Superior temporal gyrus (tissue), 1 donor: Measurements from ENCODE around the gene NT5C2.
A peak's percentile ranks its signal among the peaks of the same experiment; 100 is the strongest.

Experiments
- DNase-seq: peaks from one replicate; pipeline ENCODE4 v3.0.0-alpha.2; 2016; ENCODE audit errors: extremely low spot score

NT5C2 gene

DNA sequence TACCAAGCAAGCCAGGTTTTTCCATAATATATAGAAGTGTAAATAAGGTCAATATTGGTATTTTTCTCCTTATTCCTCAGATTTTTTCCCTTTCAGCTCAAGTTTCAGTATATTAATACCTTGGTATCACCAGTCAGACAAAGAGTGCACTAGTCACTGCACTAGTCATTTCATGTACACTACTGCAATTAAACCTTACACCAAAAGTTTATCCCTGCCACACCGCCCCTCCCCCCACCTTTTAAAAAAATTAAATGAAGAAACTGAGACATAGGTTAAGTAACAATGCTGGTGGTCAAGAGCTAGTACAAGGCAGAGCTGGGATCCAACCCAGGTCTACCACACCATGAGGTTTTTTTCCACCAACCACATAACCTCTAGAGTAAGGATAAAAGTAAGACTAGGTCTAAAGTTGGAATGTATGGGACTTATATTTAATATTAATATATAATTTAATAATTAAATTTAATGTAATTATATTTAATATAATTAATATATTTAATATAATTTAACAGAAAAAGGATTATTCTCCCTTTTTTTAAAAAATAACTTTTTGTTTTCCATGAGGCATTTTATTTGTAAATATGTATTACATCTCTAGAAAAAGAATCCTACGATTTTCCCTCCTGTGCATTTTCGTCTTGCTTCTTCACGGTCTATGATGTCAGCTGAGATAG lies 68.5 kb downstream of the NT5C2 start:
- DNase-seq = no peak

DNA sequence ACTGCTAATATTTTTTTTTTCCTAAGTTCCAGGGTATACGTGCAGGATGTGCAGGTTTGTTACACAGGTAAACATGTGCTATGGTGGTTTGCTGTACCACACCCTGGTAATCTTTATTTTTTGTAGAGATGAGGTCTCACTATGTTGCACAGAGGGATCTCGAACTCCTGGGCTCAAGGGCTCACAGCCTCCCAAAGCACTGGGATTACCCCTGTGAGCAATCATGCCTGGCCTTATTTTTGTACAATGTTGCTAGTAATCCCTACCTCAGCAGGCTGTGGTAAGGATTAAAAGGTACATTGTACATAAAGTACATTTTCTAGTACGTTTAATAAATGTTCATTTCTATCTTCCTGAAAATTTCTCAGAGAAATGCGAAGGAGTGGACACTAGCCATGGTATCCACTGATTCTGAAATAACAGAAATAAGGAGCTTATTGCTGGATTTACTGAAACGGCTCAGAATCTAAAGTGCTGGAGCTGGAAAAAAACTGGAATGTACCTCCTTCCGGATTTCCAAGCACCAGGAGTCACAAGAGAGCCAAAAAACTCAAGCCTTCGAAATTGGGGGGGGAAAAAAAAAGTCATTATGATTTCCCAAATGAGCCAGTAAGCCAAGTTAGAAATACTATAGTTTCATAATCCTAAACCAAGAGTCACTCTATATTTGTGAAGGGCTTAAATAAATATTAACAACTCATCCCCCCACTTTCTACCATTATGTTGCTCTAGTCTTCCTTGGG lies 69.6 kb downstream of the NT5C2 start:
- DNase-seq = no peak

DNA sequence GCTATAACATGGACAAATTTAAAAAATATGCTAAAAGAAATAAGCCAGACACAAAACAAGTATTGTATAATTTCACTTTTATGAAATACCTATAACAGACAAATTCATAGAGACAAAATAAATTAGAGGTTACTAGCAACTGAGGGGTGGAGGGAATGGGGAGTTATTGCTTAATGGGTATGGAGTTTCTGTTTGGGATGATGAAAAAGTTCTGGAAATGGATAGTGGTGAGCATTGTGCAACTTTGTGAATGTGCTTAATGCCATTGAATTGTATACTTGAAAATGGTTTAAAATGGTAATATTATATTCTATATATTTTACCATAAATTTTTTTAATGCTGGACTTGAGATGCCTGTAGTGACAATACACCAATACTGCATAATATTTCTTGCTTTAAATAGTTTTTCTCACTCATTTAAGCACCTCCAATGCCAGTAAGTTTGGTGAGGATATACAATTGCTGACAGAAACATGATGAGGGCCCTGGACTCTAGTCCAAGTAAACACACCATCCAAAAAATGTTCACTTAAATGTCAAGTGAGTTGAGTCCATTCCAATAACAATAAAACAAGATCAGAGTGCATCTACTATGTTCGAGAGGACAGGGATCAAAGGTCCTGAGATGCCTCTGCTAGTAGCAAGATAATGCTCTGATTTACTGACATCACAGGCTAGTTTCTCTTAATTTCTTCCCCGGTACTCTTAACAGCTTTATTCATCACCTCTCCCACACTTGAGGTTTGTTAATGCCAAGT lies 71.9 kb downstream of the NT5C2 start:
- no peak for DNase-seq

DNA sequence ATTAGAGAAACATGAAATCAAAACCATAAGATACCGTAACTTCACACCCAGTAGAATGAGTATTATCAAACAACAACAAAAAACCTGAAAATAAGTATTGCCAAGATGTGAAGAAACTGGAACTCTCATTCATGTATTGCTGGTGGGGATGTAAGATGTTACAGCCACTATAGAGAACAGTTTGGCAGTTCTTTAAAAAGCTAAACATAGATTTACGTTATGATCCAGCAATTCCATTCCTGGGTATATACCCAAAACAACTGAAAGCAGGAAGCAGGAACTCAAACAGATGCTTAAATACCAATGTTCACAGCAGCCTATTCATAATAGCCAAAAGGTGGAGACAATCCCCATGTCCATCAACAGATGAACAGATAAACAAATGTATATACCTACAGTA lies 72.5 kb downstream of the NT5C2 start:
- DNase-seq = no peak

DNA sequence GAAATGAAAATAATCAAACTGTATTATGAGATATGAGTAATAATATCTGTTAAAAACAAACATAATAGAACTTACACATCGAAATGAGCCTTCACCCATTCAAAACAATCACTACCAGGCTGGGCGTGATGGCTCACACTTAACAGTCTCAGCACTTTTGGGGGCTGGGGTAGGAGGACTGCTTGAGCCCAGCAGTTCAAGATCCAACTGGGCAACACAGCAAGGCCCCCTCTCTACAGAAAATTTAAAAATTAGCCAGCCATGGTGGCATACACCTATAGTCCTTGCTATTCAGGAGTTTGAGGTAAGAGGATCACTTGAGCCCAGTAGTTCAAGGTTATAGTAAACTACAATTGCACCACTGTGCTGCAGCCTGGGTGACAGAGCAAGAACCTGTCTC lies 75.8 kb downstream of the NT5C2 start:
- no peak for DNase-seq

DNA sequence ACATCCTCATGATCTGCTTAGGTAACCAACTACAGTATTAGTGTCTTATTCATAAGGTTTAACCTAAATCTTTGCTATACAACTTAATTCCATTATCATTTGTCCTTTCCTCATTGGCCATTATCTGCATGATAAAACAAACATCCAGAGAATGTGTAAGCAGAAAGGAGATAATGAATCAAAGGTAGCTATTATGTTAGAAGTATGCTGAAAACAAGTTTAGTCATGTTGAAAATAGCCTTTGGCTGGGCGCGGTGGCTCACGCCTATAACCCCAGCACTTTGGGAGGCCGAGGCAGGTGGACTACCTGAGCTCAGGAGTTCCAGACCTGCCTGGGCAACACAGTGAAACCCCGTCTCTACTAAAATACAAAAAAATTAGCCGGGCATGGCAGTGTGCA lies 78.2 kb downstream of the NT5C2 start:
- no peak for DNase-seq

DNA sequence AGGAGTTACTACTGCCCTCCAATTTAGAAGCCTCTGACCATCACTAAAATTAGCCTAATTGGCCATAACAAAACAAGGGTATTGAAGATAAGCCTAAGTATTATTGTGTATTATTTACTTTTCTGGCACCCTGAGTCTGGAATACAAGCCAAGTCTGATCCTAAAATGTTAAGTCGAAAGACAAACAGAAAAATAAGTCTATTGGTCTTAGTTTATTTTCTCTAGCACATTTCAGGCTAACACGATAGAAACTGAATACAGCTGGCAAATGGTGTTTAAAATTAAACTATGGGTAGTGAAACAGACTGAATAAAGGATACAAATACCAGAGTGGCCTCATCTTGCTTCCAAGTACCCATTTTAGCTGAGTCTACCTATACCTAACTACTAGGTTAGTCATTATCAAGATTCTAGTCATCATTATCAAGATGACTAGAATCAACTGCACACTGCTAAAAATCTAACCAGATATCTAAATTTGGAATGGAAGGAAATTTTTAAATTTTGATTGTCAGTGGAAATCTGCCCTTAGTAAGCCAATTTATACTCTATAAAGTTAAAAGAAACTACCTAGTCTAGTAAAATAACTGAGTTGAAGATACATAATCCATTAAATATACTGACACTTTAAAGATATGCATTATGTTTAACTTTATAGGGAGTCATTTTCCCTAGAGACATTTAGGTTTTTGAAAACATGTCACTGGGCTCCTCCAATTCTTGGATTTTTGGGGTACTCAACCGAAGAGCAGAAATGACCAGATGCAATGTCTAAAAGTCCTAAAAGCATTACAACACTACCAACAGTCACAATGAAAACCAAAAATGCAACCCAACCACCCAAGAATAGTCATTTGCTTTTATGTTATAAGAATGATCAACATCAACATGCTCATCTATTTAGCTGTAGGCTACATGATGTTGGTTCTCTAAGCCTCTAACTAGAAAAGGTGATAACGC lies 80.9 kb downstream of the NT5C2 start:
- peak; percentile 57 for DNase-seq

DNA sequence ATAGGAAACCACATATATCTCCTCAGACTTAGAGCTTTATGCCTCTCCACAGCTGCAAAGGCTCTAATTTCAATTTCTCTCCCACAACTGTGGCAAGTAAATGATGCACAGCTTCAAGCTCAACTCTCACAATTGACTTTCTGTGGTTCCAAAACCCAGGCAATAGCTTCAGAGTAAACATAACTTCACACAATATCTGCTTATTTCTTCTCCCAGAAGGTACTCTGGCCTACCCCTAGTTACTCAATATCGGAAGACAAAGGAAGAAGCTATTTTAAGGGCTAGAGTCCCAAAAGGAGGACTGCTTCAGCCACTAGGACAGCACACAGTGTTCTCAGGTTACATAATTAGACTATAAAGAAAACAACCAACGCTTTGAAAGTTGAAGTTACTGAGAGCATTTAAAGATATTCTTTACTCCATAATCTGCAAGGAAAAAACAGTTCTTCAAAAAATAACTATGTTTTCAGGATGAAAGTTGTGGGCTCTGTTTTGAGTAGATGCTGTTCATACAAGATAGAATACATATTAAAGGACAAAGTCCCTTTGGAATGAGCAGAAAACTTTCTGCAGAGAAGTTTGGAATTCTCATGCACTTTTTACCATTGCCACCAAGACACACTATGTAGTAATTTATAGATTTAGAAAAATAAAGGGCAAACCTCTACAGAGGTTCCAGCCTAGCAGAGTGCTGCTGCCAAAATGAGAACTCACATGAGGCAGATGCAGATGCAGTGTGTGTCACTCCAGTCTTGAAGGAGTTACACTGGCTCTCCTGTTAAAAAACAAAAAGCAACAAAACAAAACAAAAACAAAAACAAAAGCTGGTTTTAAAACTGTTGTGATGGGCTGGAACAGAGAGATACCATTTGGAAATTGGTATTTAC lies 81.8 kb downstream of the NT5C2 start:
- DNase-seq = peak; percentile 86

DNA sequence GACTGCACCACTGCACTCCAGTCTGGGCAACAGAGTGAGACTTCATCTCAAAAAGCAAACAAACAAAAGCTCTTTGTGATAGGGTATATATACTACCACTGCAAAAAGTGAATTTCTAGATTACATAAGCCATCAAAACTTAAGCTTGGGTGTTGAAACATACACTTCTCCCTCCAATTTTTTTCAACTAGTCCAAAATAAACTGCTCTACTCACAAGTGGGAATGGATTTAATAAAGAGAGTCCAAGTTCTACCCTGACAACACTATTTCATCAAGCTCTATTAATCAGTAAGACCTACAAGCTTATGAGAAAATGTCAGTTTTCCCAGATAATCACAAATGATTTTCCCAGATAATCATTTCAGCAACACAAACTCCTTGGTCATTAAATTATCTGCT lies 82.7 kb downstream of the NT5C2 start:
- peak; percentile 47 for DNase-seq

DNA sequence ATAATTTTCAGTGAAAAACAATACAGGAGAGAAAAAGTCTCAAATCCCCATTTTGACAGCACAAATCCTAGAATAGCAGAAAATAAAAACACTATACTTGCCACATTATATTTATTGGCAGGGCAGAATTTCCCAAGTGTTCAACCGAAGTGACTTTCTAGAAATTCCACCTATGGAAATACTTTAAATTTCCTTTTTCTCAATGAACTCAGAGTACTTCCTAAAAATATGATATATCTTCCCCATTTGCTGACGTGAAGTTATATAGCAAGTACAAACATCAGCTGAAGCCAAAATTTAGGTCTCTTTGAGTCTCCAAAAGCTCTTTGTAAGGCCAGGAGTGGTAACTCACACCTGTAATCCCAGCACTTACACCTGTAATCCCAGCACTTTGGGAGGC lies 83.3 kb downstream of the NT5C2 start:
- no peak for DNase-seq

DNA sequence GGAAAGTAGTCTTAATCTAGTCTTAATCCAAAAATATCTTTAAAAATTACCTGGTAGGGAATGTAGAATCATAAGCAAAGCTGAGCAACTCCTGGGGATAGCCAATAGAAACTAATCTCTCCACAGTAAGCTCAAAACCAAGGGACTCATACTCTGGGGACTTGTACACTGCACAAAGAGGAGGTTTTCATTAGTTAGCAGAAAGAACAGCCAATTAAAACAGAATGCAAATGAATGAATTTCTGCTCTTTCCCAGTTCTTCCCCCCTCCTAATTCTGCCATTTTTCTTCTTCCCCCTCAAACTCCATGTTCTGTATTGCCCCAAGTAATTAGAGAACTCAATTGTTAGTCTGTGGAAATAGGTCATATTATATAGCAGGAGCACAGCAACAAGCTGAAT lies 86.5 kb downstream of the NT5C2 start:
- no peak for DNase-seq

DNA sequence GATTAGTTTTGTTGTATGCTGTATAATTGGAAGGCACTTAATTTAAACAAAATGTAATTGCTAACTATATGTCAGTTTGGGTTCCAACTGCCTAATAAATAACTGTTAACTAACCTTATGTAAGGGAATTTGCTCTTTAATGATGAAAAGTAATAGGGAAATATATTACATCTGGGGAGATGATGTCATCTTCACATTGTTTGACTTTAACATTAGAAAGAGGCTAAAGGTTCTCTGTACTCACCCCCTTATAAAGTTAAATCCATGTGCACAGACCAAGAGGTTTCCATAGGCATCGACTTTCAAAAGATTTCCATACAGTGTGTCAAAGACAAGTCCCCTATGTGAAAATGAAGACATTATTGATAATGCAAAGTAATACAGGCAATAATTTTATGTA lies 87.6 kb downstream of the NT5C2 start:
- no peak for DNase-seq

DNA sequence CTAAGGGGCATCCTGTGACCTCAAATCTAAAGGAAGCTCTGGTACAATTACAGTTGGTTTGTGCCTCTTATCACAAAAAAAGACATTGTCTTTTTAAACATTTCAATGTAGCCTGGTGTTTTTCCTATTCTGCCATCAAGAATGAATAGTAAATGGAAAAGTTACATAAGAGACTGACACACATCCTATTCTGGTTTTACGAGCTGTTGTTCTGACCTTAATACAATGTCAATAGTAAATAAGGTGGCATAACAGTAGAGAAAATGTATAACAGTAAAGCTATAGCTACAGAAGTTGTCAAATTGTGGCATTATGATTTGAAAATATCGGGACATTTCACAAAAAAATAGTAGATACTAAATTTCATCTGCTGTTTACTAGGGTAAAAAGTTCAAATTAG lies 88.4 kb downstream of the NT5C2 start:
- no peak for DNase-seq

DNA sequence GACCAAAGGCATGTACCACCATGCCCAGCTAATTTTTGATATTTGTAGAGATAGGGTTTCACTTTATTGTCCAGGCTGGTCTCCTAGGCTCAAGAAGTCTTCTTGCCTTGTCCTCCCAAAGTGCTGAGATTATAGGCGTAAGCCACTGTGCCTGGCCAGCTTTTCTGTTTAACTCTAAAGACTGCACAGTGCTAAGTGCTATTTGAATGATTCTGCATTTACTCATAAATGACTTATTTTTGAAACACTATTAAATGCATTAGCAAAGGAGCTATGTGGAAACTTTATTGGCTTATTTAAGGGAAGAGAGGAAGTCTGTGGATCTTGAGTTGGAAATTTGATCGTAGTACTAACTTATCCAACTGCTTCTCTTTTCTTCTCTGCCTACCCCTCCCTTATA lies 89.1 kb downstream of the NT5C2 start:
- no peak for DNase-seq

DNA sequence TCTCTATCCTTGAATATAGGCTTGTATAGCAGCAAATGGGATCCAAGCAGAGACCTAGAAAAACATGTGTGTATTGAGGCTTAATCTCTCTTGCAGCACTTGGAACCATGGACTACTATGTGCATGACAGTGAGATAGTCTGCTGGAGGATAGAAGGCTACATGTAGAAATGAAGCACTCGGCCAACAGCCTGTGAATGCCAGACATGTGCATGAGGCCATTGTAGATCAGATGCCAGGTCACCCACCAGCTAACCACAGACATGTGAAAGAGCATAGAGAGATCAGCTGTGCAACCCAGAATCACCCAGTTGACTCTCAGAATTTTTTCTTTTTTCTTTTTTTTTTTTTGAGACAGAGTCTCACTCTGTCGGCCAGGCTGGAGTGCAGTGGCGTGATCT lies 90.9 kb downstream of the NT5C2 start:
- no peak for DNase-seq

DNA sequence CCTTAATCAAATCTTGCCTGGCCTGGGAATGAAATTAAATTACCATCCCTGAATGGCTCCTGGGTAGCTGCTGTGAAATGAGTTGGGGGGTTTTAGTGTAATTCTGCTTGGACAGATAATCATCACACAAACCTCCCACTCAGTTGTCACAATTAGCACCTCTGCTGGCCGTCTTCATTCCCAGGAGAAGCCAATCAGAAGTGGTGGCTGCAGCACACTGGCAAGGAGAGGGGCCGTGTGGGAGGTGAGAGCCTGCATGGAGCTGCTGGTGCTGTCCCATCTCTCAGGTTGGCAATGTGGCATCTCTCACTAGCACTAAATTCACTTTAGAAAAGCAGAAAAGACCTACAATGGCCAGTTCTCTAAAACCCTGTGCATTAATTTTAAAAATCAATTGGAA lies 92.5 kb downstream of the NT5C2 start:
- no peak for DNase-seq

DNA sequence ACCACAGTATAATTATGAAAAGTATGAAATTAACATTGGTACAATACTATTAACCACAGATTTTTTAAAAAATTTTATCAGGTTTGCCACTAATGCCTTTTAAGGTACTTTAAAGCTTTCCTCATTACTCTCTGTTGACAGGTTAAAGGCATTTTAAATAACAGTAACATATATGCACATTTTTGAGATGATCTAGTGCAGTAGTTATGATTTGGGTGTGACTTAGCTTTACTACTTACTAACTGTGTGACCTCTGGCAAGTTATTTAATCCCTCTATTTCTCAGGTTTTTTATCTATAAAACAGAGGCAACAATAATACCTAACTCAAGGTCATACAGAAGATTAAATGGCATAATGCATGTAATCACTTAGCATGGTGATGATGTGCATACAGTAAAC lies 94.8 kb downstream of the NT5C2 start:
- DNase-seq = no peak

DNA sequence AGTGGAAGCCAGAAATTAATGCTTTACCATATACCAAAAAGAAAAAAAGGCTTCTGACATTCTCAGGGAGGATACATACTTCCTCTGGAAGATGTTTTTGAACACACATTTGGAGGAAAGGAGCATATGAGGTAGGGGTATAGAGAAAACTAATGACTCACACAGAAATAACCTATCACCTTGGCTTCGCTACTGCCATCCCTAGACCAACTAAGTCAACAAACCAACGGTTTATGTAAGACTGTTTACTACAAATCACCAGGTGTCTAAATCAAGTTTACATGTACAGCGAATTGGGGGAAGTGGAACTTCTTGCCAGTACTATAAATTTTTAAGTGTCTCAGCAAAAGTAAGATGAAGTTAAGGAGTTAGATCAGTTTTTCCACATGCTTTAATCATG lies 96.9 kb downstream of the NT5C2 start:
- no peak for DNase-seq

DNA sequence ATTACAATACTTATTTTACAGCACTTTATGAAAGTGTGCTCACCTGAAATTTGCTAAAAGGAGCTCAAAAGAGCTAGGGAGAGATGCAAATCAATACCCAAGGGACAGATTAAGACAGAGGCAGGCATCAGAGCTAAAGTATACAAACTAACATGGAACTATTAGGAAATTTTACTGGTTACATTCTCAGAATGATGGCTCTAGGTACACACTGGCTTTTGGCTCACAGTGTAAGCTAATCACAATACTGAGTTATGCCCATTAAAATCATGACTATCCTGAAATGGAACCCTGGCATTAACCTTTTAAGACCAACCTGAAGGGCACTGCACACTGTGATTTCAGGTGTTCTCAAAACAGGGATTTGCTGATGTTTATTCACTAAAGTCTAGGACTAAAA lies 98.1 kb downstream of the NT5C2 start:
- no peak for DNase-seq

DNA sequence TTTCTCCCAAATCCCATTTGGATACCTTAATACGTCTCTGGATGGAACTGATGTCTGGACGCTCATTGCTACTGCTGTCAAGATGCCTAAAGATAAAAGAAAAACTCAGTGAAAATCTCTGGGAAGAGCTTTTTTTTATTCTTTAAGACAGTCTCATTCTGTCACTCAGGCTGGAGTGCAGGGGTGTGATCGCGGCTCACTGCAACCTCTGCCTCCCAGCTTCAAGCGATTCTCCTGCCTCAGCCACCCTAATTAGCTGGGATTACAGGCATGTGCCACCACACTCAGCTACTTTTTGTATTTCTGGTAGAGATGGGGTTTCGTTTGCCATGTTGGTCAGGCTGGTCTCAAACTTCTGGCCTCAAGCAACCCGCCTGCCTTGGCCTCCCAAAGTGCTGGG lies 102.2 kb downstream of the NT5C2 start:
- DNase-seq = no peak

DNA sequence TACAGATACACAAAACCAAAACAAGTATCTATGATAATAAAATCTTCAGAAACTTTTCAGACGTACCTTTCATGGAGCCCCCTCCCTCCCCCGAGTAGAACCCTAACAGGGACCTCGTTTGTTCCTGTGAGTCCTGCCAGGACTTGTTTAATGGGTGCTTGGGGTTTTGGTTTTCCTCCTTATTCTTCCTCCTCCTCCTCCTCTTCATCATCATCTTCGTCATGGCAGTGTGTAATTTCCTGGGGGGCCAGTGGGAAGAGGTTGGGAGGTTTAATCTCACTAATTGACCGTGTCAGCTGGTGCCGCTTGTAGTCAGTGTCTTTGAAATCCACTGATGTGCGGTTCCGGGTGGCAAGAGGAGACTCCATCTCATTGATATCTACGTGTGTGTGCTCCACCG lies 103.6 kb downstream of the NT5C2 start:
- no peak for DNase-seq
